ENCODE results near the gene MAN1C1.

The MAN1C1 gene

GRCh38 chr1:25804964-25805862, 188.6 kb downstream of the MAN1C1 start:
- no peak for DNase-seq

- no peak for DNase-seq
Observed at GRCh38 chr1:25805863-25806225, 189.3 kb downstream of the MAN1C1 start.

- DNase-seq, result peak; percentile 51
Observed at GRCh38 chr1:25806418-25806817, 189.8 kb downstream of the MAN1C1 start.

DNA sequence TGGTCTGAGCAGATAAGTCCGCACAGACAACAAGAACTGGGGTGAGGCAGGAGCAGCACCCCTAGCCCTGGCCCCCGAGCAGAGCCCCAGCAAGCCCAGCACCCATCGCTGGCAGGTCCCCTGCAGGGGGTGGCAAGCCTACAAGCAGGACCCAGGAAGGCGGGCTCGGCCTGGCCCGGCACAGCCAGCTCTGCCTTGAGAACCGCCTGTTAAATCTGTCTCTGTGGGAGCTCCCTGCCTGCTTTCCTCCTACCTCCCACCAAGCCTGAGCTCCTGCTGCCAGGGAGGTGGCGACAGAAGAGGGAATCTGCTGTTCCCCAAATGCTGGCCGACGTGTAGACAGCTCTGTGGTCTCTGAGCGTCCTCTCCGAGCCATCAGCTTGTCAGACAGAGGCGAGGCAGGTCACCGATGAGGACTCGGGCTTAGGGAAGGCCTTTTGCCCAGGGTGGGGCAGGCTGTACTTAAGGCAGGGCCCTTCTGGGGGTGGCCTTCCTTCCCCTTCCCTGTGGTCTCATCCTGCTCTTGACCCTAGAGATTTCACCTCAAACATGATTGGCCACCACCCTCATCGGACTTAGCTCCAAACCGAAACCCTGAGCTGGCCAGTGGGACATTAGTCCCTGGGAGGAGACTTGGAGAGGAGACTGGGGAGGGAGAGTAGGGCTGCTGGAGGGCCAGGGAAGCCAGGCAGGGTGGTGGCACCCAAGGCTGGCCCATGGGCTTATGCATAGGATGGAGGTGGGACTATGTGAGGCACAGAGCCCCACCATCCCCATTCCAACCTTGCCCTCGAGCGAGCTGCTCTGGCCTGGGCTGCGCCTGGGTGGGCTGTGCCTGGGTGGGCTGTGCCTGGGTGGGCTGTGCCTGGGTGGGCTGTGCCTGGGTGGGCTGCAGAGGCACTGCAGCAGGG, 191.1 kb downstream of the MAN1C1 start:
- DNase-seq, result no peak

- no peak for DNase-seq
Observed at GRCh38 chr1:25808481-25809244, 192.1 kb downstream of the MAN1C1 start.

DNA sequence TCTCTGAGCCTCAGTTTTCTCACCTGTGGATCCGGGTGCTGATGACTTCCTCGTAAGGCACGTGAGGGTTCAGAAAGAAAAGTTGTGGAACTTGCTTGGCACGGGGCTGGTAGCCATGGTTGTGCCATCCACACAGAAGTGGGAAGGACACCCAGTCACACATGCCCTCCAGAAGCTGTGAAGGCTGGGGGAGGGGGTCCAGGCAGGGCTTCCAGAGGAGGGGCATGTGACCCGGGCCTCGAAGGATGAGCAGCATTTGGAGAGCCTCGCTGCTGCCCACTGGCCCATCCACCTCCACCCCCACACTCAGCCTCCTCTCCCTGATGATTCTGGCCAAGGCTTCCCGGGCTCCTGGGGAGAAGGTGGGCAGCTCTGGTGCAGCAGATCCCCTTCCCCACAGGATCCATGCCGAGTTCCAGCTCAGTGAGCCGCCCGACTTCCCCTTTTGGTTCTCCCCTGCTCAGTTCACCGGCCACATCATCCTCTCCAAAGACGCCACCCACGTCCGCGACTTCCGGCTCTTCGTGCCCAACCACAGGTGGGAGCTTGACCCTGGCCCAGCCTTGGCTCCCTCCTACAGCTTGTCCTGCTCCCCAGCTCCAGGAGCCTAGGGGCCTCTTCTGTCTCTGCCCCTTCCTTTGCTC, 192.8 kb downstream of the MAN1C1 start:
- no peak for DNase-seq

DNA sequence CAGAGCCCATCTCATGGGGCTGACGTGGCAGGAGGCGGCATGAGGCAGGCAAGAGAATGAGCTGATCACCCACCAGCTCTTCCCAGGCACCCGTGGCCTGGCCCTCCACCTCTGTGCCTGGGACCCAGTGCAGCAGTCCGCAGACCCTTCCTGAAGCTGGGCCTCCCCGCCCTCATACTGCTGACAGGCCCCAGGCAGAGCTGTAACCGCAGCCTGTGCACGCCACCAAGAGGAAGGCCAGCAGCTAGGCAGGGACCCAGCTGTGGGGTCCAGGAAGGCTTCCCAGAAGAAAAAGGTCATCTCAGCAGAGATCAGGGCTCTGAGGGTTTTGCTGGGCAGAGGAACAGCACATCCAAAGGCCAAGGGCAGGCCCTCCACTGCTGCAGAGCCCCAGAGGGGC, 193.3 kb downstream of the MAN1C1 start:
- no peak for DNase-seq

DNA sequence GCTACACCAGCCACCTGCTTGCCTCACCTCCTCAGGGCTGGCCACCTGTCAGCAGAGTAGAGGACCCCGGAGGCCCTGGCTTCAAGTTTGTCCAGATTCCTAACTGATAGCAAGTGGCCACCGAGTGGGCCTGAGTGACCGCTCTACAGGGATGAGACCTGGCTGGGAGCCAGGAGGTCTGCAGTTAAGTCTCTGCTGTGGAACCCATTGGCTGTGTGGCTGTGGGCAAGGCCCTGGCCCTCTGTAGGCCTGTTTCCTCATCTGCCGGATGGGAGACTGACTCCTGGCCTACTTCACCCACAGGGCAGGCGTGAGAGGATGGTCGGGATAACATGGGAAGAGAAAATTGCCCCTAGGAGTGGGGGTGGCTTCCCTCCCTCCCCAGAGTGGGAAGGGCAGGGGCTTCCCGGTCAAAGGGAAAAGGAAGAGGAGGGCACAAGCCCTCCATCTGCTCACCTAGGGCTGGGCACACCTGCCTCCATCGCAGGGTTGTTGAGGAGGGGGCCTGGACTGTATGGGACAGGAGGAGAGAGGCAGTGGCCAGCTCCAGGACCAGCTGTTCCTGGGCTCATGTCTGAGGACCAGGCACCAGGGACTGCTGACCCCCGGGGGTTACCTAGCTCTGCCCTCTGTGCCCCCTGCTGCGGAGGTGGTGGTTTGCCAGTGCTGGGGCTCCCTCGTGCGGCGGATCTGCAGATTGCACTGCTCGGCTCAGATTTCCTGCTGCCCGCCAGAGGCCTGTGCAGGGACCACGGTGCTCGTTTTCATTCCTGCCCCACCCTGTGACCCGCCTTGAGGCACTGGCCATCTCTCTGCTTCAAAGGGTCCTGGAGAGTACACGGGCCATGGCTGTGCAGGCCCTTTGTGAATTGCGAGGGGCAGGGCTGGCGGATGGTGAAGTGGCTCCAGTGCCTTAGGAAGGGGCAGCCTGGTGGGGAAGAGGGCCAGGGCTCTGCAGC, 194.0 kb downstream of the MAN1C1 start:
- DNase-seq, result no peak

- DNase-seq, result no peak
Observed at GRCh38 chr1:25811384-25812082, 194.9 kb downstream of the MAN1C1 start.

DNA sequence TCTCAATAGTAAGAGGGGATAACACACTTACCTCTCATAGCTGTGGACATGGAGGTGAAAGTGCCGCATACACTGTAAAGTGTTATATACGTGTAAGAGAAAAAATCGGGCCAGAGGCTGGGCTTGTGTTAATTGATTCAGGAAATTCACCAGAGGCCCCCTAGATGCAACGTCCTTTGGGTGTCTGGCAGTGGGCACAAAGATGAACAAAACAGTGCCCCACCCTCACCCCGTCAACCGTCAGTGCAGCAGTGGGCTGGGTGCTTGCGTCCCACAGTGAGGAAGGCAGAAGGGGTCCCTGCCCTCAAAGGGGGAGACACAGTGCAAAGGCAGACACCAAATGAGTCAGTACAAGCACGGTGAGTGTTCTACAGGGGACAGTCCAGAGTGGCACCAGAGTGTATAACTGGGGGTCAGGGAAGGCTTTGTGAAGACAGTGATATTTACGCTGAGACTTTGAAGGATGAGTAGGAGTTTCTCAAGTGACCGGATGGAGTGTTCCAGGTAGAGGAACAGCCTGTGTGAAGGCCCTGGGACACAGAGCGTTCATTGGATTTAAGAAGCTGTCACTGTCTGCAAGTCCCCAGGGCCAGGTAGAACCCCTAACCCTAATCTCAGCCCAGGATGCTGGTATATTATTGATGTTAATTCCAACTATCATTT, 196.6 kb downstream of the MAN1C1 start:
- DNase-seq, result no peak

DNA sequence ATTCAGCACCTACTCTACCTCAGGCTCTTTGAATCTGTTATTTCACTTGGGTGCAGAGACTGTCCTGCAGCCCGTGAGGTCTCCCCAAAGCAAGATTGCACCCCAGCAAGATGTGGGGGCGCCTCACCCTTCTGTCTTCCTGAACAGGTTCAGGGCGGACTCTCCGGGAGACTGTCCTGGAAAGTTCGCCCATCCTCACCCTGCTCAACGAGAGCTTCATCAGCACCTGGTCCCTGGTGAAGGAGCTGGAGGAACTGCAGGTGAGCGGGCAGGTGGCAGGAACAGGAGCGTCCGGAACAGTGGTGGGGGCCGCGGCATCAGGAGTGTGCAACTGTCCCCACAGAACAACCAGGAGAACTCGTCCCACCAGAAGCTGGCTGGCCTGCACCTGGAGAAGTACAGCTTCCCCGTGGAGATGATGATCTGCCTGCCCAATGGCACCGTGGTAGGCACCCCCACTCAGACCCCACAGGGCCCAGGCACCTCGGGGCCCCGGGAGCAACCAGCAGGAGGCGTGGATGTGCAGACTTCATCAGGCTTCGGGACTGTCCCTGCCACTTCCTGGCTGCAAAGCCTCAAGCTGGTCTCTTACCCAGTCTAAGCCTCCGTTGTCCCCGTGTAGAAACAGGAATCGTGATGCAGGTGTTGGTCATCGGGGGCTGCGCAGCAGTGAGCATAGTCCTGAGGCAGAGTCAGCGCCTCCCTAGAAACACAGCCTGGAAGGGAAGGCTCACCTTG, 197.3 kb downstream of the MAN1C1 start:
- DNase-seq, result no peak

DNA sequence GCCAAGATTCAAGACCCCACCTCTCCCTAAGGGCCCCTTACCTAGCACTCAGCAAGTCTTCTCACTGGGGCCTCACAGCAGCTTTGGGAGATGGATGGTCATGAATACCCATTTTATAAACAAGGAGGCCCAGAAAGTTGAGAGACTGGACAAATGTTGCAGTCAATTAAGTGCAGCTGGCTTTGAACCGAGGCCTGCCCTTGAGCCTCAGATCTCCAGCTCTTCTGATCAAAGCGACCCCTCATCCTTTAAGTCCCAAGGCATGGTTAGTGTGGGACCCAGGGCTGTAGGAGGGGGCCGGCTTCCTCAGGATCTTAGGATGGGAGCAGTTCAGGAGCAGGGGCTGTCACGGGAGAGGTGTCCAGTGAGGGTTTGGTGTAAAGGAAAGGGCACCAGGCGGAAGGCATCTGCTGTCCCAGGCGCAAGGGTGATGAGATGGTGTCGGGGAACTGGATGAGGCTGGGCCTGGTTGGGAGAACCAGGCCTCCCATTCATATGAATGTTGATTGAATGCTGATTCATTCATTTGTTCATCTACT, 198.0 kb downstream of the MAN1C1 start:
- no peak for DNase-seq

GRCh38 chr1:25815208-25816111, 198.9 kb downstream of the MAN1C1 start:
- DNase-seq, result no peak

GRCh38 chr1:25816112-25816718, 199.6 kb downstream of the MAN1C1 start:
- DNase-seq, result no peak

- no peak for DNase-seq
Observed at GRCh38 chr1:25817840-25818501, 201.4 kb downstream of the MAN1C1 start.

- no peak for DNase-seq
Observed at GRCh38 chr1:25818569-25818968, 202.0 kb downstream of the MAN1C1 start.

All from fibroblast of skin of abdomen (primary cell).